Subcutaneous adipose tissue (tissue), 4 donors: ENCODE data around the gene FTO. TPM values are rescaled to one million over a fixed set of nuclear protein-coding genes. Genes with fewer than 3 reads are reported as not detected.

ENCODE experiments used
- total RNA-seq, 4 donors: library from RNA; depleted of rRNA; stranded (reverse); fragments of >200 nt; gene quantifications; one replicate each; pipeline ENCODE4 v1.1.0, GENCODE V29; 2016
- TF ChIP-seq, protein P1 (sequence below): fragments of 450-650 bp; IDR thresholded peaks from one replicate; pipeline ENCODE4 v1.5.1; 2016; ENCODE audit warnings: low read depth, mild to moderate bottlenecking, control low read depth, antibody characterized with exemption, moderate library complexity

Gene FTO
- total RNA-seq, 4 donors from 2014 or later: 74.3 to 102 (median 90.9) TPM

DNA sequence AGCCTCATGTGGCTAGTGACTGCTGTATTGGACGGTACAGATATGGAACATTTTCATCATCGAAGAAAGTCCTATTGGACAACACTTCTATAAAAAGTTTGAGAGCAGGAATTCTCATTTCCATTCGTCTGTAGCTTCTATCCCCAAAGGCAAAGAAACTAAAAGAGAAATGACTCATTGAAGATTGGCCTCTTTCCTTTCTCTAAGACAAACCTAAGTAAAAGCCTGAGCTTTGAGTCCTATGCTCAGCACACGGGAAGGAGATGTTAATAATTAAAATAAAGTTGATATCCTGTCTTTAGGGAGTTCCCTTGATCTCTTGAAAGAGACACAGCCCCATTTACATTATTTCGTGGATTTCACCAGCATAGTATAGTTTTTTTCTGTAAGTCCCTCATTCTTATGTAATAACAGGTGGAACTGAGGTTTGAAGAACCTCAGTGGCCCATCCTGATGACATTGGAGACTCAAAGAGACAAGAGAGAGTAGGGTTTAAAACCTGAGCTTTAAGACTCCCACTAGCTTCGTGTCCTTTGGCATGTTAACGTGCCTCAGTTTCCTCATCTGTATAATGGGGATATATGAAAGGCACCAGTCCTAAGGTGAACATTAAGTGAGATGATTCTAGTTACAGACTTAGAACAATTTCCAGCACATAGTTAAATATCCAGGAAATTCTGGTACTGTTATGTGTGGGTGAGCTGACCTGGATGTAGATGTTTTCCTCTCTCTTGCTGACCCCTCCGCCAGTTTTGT is 408.7 kb downstream of the FTO start:
- TF ChIP-seq, protein P1, sequence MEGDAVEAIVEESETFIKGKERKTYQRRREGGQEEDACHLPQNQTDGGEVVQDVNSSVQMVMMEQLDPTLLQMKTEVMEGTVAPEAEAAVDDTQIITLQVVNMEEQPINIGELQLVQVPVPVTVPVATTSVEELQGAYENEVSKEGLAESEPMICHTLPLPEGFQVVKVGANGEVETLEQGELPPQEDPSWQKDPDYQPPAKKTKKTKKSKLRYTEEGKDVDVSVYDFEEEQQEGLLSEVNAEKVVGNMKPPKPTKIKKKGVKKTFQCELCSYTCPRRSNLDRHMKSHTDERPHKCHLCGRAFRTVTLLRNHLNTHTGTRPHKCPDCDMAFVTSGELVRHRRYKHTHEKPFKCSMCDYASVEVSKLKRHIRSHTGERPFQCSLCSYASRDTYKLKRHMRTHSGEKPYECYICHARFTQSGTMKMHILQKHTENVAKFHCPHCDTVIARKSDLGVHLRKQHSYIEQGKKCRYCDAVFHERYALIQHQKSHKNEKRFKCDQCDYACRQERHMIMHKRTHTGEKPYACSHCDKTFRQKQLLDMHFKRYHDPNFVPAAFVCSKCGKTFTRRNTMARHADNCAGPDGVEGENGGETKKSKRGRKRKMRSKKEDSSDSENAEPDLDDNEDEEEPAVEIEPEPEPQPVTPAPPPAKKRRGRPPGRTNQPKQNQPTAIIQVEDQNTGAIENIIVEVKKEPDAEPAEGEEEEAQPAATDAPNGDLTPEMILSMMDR: no peak

DNA sequence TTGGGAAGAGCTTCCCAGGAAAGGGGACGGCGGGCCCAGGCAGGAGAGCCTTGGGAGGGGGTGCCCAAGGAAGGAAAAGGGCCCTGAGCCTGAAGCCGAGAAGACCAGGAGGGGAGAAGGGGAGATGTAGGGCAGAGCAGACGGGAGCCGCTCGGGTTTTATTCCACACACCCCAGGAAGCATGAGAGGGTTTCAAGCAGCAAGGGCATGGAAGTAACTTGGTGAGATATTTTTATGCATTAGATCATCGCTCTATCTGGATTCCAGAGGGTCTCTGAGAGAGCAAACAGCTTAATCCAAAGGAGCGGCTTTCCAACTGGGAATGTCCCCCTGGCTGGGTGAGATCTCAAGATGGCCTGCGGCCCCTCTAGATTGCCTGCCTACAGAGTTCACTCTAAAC is 411.6 kb downstream of the FTO start:
- TF ChIP-seq, protein P1: no peak

DNA sequence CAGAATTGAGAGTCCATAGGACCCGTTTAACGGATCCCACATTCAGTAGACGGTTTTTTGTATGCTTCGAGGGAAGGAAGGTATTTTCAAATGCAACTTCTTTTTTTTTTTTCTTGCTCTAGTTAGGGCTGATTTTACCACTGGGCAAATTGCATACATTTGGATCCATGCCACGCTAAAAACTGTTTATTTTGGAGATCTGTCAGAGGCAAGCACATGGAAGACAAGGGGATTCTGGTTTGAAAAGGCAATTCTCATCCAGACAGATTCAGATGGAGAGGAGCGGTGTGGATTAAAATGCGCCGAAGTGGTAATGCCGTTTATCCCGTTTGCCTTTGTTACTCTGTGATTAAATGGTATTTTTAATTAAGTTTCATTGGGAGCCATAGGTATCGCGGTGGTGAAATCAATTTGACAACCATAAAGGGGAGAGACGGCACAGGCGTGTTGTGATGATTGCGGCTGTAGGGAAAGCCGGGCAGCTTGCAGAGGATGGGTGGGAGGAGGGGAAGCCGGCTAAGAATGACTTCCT is 412.2 kb downstream of the FTO start:
- TF ChIP-seq, protein P1: no peak

DNA sequence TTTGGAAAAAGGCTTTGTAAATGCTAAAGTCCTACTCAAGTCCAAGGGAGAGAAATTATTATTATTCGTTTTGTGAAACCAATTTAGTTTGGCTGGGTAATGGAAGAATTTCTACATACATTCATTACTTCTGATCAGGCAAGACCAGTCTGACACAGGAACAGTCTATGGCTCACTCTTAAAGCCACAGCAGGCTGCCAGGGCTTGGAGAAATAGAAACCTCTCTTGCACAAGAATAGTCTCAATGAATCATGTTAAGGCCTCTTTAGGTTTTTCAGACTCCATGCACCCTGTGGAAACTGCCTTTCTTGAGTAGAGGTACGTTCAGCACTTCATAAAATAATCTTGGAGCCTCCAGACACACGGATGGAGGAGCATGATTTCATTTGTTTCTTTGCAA is 414.9 kb downstream of the FTO start:
- TF ChIP-seq, protein P1: no peak

DNA sequence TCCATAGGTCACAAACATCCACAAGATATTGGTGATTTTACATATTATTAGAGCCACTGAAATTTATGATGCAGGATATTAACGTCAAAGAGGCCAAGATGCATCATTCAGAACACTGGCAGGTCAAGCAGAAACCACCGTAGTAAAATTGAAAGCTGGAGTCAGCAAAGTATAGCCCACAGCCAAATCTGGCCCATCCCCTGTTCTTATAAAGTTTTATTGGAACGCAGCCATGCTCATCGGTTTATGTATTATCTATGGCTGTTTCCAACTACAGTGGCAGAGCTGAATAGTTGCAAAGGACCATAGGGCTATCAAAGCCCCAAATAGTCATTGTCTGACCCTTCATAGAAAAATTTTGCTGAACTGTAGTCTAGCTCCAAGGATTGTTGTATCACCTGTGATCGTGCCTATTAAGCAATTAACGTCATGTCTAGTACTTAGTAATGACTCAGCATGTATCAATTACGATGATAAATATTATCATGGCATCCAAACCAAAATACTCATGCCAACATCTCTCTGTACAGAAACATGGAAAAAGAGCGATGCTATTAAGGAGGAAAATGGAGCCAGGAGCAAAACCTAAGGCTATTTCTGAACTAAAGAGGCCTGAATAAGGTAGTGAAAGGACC is 417.0 kb downstream of the FTO start:
- TF ChIP-seq, protein P1: no peak

DNA sequence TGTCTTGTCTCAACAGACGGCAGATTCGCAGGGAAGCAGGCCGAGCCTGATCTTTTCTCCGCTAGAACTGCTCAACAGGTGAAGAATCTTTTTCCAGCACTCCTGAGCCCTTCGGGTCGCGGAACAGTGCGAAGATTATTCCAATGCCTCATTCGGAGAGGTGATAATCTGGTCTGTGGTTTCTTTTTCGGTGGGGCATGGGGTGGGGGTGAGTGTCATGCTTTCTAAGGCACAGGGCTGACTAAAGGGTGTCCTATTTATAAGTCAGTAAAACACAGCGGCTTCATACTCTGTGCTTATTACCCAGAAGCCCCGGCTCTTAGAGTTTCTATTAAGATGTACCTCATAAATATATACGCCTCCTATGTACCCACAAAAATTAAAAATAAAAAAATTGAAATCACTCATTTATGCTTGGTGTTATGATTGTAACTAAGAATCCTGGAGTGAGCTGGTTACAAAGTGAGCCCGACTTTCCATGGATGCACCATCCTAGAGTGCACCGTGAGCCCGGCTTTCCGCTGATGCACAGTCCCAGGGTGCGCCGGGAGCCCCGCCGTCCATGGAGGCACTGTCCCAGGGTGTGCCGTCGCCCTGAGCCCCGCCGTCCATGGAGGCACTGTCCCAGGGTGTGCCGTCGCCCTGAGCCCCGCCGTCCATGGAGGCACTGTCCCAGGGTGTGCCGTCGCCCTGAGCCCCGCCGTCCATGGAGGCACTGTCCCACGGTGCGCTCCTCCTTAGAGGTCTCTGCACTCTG is 417.8 kb downstream of the FTO start:
- TF ChIP-seq, protein P1: no peak

DNA sequence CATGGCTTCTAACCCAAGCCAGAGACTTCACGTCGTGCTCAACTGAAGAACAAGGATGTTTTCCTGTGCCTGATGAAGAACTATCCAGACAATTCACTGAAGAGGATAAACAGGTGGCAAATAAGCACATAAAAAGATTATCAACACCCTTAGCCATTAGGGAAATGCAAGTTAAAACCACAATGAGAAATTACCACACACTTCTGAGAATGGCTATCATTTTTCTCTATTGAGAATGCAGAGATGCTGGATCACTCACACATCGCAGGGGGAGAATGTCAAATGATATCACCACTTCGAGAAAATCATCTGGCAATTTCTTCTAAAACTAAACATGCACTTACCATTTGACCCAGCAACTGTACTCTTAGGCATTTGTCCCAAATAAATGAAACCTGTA is 419.8 kb downstream of the FTO start:
- TF ChIP-seq, protein P1: no peak
